Superior temporal gyrus (tissue), 1 donor: Measurements from ENCODE around the gene PRX.
"Not testable (repeated sequence)": the region's sequence is repeated elsewhere in the genome, so short reads cannot be mapped to it uniquely, and the experiment has no call there.

Experiments
- DNase-seq: peaks from one replicate; pipeline ENCODE4 v3.0.0-alpha.2; 2016; ENCODE audit errors: extremely low spot score

PRX gene, protein sequence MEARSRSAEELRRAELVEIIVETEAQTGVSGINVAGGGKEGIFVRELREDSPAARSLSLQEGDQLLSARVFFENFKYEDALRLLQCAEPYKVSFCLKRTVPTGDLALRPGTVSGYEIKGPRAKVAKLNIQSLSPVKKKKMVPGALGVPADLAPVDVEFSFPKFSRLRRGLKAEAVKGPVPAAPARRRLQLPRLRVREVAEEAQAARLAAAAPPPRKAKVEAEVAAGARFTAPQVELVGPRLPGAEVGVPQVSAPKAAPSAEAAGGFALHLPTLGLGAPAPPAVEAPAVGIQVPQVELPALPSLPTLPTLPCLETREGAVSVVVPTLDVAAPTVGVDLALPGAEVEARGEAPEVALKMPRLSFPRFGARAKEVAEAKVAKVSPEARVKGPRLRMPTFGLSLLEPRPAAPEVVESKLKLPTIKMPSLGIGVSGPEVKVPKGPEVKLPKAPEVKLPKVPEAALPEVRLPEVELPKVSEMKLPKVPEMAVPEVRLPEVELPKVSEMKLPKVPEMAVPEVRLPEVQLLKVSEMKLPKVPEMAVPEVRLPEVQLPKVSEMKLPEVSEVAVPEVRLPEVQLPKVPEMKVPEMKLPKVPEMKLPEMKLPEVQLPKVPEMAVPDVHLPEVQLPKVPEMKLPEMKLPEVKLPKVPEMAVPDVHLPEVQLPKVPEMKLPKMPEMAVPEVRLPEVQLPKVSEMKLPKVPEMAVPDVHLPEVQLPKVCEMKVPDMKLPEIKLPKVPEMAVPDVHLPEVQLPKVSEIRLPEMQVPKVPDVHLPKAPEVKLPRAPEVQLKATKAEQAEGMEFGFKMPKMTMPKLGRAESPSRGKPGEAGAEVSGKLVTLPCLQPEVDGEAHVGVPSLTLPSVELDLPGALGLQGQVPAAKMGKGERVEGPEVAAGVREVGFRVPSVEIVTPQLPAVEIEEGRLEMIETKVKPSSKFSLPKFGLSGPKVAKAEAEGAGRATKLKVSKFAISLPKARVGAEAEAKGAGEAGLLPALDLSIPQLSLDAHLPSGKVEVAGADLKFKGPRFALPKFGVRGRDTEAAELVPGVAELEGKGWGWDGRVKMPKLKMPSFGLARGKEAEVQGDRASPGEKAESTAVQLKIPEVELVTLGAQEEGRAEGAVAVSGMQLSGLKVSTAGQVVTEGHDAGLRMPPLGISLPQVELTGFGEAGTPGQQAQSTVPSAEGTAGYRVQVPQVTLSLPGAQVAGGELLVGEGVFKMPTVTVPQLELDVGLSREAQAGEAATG (N-terminal part only)

GRCh38 chr19:40413291-40413845 lies at the start of gene PRX:
PRX (minus strand) TSS chr19:40413378; CDS start chr19:40407932, 5,446 bp downstream.
- DNase-seq = no peak

DNA sequence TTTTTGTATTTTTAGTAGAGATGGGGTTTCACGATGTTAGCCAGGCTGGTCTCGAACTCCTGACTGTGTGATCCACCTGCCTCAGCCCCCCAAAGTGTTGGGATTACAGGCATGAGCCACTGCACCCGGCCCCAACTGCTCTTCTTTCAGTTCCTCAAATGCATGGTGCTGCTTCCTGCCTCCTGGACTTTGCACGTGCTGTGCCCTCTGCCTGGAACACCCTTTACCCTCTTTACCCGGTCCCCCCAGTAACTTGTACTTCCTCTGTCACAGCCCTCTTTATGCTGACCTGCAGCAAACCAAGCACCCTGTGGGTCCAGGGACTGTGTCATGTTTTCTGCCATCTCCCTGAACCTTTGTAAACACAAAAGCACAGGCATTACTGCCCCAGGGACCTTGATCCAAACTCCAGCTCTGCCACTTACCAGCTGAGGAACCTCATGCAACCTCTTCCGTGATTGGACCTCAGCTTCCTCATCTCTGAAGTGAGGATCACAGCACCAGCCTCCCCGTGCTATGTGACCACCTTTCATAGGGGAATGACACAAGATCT lies 48.6 kb upstream of the PRX start:
- no peak for DNase-seq

DNA sequence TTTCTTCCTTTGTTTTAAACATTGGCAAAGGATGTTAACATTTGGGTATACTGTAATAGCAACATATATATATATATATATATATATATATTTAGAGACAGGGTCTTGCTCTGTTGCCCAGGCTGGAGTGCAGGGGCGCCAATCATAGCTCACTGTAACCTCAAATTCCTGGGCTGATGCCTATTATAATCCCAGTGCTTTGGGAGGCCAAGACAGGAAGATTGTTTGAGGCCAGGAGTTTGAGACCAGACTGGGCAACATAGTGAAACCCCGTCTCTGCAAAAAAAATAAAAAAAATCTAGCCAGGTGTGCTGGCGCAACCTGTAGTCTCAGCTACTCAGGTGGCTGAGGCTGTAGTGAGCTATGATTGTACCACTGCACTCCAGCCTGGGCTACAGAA lies 47.0 kb upstream of the PRX start:
- no peak for DNase-seq

DNA sequence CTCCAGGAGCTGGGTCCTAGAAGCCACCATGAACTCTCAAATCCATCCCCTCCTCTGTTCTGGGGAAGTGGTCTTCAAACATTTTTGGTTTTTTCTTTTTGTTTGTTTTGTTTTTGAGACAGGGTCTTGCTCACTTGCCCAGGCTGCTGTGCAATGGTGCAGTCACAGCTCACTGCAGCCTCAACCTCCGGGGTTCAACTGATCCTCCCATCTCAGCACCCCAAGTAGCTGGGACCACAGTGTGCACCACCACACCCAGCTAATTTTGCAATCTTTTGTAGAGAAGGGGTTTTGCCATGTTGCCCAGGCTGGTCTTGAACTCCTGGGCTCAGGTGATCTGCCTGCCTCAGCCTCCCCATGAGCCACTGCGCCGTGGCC lies 45.4 kb upstream of the PRX start:
- no peak for DNase-seq

DNA sequence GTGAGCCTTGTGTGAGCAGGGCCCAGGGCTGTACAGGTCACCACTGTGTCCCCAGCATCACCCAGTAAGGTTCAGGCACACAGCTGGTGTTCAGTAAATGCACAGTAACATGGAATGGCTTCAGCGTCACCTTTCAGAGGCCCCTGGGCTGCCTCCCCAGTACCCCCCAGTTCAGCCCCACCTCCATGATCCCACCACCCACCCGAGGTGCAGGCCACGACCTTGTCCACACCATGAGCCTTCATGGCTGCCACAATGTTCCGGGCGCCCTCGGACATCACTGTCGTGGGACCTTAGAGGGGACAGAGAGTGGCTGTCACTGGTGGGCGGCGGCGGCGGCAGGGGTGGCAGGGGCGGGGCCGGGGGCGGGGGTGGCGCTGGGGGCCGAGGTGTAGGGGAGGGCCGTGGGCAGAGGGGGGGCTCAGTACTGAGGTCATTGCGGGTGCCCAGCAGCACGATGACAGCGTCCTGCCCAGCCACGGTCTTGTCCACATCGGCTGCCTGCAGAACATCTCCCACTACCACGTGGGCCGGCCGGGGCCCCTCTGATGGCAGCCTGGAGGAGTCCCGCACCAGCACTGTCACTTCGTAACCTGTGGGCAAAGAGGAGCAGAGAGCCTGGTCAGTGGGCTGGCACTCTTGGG lies 44.9 kb upstream of the PRX start:
- DNase-seq = no peak

- no peak for DNase-seq
Observed at GRCh38 chr19:40457048-40457447, 43.9 kb upstream of the PRX start.

GRCh38 chr19:40453943-40454342 lies 40.8 kb upstream of the PRX start:
- not testable (repeated sequence) for DNase-seq

DNA sequence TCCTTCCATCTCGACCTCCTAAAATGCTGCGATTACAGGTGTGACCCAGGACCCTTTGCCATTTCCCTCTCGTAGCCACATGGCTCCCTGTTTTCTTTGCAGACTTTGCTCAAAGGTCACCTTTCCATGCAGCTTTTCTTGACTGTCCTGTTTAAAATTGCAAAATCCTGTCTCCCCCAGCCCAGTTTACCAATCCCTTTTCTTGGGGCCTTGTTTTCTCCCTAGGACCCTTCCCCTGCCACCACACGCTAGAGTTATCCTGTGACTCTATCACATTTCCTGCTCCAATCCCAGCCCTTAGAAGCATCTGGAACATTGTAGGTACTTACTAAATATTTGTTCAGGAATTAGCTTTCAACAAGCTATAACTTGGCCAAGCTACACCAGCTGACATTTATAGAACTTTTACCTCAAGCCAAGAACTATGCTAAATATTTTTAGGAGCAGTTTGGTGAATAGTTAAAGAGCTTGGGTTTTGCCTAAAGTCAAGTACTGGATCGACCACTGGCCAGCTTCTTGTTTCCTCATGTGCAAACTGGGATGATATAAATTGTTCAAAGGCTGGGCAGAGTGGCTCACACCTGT lies 40.1 kb upstream of the PRX start:
- no peak for DNase-seq

DNA sequence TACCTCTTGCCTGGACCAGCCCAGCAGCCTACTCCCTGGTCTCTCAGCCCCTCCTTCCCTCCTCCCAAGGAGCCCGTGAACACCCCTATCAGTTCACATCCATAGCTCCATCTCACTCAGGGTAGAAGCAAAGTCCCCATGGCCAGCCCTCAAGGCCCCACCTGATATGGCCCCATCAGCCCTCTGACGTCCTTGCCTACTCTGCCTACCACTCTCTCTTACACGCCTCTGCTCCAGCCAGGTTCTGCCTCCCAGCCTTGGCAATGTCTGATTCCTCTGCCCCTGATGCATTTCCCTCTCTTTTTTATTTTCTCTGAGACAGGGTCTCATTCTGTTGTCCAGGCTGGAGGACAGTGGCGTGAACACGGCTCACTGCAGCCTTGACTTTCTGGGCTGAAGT lies 38.8 kb upstream of the PRX start:
- no peak for DNase-seq

GRCh38 chr19:40450664-40451063 lies 37.5 kb upstream of the PRX start:
- DNase-seq = no peak

DNA sequence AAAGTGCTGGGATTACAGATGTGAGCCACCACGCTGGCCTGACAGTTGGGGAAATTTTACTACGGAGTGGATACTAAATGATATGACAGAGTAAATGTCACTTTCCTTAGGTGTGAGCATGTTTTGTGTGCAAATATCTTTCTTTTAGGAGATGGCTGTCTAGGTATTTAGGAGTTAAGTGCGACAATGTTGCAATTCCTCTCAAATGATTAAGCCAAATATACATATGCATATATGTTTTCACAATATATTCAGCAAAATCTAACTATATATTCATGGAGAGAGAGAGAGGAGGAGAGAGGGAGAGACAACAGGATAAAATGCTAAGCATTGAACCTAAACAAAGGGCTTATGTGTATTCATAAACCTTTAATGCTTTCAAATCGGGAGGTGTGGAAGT lies 36.3 kb upstream of the PRX start:
- no peak for DNase-seq

- no peak for DNase-seq
Observed at GRCh38 chr19:40446263-40446784, 33.1 kb upstream of the PRX start.

GRCh38 chr19:40445780-40446262 lies 32.6 kb upstream of the PRX start:
- DNase-seq = no peak

- DNase-seq = no peak
Observed at GRCh38 chr19:40444825-40445312, 31.7 kb upstream of the PRX start.

DNA sequence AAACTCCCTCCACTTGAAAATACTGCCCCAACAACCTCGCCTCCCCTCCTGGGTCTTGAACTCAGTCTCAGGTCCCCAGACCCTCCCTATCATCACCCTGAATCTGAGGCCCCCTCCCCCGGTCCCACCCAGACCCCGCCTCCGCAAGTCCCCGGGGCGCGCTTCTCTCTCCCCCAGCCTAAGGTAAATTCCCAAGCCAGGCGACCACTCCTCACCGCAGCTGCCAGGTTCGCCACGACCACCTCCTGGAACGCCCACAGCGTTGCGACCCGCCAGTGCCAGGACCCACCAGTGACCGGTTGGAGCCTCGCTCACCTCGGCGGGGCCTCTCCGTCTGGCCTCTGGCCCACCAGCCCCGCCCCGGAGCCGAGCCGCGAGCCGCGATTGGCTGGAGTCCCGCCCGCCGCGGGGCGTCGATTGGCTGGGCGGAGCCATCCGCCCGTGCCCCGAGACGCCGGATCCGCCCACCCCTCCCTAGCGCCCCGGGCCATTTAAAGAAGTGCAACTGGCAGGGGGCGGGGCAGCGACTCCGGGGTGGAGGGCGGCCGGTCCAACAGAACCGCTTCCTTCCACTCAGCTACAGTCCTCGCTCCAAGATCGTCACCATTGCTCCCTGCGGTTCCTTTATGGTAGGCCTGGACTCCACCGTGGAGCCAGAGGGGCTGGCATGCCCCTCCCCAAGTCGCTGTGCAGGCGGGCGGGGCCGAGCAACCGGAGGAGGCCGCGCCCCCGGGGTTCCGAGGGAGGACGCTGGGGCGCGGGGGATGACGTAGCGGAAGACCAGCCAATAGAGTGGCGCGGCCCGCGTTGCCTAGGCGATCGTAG lies 31.0 kb upstream of the PRX start, which contains the start of gene SERTAD3:
Gene SERTAD3, minus strand, starts transcription at position 336 of the 825 bp plus-strand sequence. CDS start 2,255 bp downstream, outside the sequence.
- peak; percentile 96 for DNase-seq

GRCh38 chr19:40443131-40443999 lies 30.2 kb upstream of the PRX start:
- peak; percentile 97 for DNase-seq

GRCh38 chr19:40442328-40443130 lies 29.4 kb upstream of the PRX start:
- no peak for DNase-seq
